GM18505 (cell line): Measurements from ENCODE around the gene TMEM98.
"Not testable (repeated sequence)": the region's sequence is repeated elsewhere in the genome, so short reads cannot be mapped to it uniquely, and the experiment has no call there.

Experiments
- ATAC-seq: cut with Tn5 transposase; IDR thresholded peaks from one replicate; pipeline ENCODE4 v1.9.1; 2021; ENCODE audit not compliant: unreplicated experiment
- POLR2A ChIP-seq: IDR thresholded peaks from 4 replicates; pipeline ENCODE4 v1.6.1; 2011; ENCODE audit warnings: borderline replicate concordance; ENCODE audit not compliant: insufficient read depth, insufficient read length; ENCODE audit errors: extremely low read depth

Gene TMEM98, protein sequence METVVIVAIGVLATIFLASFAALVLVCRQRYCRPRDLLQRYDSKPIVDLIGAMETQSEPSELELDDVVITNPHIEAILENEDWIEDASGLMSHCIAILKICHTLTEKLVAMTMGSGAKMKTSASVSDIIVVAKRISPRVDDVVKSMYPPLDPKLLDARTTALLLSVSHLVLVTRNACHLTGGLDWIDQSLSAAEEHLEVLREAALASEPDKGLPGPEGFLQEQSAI

DNA sequence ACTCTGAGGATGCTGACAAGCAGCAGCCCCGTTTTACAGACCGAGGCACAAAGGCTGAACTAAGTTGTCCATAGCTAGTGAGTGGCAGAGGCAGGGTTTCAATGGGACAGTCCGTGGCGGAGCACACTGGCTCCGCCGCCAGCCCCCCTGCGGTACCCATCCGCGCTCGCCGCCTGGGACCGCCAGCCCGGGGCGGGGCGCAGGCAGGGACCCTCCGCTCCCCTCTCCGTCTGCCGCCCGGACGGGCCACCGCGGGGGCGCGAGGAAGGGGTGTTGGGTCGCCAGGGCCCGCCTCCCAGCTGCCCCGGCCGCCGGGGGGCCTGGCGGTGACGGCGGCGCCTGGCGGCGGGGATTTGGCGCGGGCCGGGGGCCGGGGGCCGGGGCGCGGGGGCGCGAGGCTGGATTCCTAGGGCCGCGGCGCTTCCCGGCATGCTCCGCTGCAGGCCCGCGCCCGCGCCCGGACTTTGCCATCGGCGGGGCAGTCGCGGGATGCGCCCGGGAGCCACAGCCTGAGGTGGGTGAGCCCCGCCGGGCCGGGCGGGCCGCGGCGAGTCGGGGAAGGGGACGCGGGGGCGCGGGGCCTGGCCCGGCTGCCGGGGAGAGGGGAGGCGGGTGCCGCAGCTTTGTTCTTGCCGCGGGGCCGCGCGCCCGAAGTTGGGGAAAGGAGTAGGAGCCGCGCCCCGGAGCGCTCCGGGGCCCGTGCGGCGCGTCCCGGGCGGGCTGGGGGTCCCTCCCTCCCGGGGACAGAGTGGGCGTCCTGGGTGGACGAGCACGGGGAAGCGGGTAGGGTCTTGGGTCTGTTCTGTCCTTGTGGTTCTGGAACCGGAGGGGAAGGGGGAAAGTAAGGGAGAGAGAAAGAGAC, at the start of gene TMEM98:
Gene TMEM98, plus strand, starts transcription at position 430 of the 862 bp plus-strand sequence. CDS start 3,376 bp downstream, outside the sequence.
- no peak for ATAC-seq
- no peak for TF ChIP-seq POLR2A

DNA sequence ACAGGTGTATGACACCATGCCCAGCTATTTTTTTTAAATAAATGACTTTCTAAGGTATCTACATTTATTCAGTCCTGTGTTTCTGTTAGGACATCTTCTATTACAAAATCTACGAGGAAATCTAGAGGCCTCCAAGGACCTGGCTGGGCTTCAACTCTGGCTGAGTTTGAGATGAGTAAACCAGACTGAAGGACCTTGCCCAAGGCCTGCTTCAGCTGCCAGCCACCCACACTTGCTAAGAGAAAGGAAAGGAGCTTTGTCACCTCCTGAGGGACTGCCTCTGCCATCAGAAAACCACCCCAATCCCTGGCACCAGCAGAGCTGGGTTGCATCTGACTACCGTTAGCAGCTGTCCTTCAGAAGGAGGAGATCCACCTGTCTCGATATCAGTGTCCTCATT, 49.7 kb upstream of the TMEM98 start:
- no peak for ATAC-seq
- no peak for TF ChIP-seq POLR2A

DNA sequence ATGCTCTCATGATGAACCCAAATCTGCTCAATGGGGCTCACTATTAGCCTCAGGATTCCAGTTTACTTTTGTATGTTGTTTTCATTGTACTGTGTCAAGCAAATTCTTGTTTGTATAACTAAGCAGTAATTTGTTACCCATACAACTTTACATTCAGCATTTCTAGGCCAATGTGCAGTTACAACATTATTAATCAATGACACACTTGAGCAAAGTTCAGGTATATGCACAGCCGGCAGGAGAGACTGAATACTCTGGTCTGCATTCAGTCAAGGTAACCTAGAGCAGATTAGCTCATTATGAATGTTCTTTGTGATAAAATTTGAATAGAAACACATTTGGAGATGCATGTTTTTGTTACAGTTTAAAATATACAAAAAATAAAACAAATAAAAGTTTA, 48.8 kb upstream of the TMEM98 start:
- ATAC-seq: no peak
- no peak for TF ChIP-seq POLR2A

DNA sequence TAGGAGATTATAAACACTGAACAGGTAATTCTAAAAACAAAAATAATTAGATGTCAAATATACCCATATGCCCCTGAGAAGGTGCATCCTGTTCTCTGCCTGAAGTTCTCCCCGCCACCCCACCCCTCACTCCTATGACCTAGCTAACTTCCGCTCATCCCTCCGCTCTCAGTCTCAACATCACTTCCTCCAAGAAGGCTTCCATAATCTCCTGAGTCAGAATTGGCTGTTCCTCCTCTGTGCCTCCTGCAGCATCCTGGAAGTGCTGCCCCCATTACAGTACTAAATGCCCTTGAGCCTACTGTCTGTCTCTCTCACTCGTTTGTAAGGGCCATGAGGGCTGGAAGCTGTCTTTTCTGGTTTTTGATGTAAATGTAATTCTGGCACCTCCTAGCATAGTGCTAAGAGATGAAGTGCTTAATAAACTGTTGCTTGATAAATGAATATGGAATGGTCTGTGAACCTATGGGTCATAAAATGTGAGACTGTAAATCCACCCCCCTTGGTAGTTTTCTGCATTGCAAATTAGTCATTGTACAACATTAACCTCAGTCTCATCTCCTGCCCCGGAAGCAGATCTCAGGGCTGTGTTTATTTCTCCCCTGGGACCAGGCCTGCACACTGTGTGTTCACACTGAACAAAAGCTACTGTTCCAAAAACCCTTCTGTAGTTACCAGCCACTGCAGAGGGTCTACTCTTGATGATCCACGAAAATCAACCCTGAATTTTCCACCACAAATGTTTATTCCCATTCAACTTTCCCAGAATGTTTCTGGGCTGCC, 47.1 kb upstream of the TMEM98 start:
- no peak for TF ChIP-seq POLR2A
- no peak for ATAC-seq

DNA sequence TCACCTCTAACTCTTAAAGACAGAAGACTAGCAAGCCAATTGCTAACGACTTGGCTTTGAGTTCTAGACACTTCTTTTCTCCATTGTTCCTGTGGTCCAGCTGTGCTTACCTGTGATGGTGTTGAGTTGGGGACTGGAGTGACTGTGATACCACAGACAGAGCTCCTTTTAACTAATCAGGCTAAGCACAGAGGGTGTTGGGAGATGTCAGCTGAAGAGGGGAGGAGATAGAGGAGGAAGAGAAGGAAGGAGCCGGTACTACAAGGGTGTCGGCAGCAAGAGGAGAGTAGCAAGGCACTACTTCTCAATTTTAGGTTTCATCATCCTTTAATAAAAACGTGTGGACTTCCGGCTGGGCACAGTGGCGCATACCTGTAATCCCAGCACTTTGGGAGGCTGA, 45.9 kb upstream of the TMEM98 start:
- no peak for TF ChIP-seq POLR2A
- no peak for ATAC-seq

DNA sequence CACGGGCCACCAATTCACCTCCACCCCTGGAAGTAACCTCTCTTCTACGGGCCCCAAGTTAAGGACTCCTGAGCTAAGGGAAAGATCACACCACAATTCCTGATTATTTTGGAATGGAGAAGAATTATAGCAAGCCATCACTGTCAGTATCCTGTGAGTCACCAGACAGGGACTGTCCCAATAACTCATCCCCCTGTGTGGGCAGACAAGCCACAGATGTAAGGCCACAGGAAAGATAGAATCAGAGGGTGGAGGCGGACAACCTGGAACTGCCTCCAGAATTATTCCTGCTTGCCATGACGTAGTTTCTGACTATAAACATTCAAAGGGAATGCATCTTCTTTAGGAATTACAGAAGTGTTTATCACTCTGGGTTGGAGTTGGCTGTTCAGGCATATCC, 45.2 kb upstream of the TMEM98 start:
- no peak for ATAC-seq
- no peak for TF ChIP-seq POLR2A

DNA sequence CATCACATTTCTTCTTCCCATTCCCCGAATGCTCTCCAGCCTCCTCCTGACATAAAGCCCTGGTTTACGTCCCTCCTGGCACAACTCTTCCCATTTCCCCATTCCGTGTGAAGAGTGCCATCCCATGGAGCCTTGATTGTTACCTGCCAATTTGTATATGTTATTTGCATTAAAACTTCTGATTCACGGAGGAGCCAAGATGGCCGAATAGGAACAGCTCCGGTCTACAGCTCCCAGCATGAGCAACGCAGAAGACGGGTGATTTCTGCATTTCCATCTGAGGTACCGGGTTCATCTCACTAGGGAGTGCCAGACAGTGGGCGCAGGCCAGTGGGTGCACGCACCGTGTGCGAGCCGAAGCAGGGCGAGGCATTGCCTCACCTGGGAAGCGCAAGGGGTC, 41.0 kb upstream of the TMEM98 start:
- not testable (repeated sequence) for ATAC-seq

DNA sequence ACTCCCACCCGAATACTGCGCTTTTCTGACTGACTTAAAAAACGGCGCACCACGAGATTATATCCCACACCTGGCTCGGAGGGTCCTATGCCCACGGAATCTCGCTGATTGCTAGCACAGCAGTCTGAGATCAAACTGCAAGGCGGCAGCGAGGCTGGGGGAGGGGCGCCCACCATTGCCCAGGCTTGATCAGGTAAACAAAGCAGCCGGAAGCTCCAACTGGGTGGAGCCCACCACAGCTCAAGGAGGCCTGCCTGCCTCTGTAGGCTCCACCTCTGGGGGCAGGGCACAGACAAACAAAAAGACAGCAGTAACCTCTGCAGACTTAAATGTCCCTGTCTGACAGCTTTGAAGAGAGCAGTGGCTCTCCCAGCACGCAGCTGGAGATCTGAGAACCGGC, 40.5 kb upstream of the TMEM98 start:
- ATAC-seq: not testable (repeated sequence)

DNA sequence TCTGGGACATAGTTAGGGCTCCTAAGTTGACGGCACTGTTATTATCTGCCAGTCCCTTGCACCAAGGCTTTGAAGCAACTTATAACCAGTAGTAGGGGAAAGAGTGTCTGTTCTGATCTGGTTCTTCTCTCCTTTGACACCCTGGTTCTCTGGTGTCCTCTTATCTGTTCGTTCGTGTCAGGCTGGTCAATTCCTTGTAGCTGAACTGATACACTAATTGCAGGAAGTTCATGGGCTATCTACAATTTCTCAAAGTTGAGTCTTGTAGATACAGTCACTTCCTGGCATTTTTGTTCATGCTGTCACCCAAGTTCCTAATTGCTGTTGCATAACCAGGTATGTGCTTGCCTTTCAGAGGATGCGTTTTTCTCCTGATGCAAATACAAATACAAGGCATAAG, 33.7 kb upstream of the TMEM98 start:
- TF ChIP-seq POLR2A: no peak
- ATAC-seq: no peak

DNA sequence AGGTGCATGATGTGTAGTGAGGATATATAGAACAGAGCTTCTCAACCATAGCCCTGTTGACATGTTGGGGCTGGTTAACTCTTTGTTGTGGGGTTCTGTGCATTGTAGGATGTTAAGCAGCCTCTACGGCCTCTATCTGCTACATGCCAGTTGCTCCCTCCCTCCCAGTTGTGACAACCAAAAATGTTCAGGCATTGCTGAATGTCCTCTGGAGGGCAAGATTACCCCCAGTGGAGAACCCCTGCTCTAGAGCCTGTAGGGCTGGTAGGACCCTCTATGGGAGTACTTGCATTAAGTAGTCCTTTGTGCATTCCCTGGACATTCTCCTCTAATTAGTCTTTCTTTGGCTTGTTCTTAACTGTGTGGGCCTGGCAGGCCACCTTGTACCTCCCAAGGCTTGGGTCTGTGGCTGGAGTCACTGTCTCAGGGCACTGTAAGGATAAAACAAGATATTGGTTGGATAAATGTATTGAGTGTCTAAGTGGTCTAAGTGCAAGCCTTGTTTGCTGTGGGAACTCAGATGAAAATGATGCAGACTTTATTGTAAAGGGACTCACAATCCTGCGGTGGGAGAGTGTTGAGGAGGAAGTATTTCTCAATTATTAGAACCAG, 31.2 kb upstream of the TMEM98 start:
- ATAC-seq: no peak
- TF ChIP-seq POLR2A: no peak

DNA sequence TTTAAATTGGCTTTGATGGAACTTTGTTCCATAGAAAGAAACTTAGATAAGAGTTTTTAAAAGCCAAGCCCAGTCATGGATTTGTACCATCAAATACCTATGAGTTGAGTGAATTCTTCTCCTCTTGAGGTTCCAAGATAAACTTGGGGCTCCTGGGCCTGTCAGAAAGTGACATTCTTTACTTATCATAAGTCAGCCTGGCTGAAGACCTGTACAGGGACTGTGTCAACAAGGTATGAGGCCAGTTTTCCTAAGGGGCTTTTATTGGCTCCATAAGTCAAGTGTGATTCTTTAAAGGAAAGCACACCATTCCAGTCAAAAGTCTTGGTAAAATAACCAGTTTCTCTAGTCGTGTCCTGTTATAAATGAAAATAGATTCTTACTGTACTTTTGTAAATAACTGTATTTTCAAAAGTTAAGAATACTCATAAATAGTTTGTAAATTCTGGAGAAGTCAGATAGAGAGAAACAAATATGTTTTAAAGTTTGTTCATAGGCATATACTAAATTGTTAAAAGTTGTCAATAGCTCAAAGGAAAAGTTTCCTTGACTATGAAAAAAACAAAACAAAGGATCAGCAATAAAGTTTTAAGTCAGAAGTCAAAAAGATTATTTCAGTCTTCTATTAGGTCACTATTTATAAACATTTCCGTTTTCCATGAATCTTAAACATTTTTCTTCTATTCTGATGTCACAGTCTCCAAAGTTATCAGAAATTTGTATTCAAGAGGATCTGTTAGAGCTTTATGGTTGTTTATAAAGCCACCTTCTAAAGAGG, 28.5 kb upstream of the TMEM98 start:
- no peak for ATAC-seq
- TF ChIP-seq POLR2A: no peak

DNA sequence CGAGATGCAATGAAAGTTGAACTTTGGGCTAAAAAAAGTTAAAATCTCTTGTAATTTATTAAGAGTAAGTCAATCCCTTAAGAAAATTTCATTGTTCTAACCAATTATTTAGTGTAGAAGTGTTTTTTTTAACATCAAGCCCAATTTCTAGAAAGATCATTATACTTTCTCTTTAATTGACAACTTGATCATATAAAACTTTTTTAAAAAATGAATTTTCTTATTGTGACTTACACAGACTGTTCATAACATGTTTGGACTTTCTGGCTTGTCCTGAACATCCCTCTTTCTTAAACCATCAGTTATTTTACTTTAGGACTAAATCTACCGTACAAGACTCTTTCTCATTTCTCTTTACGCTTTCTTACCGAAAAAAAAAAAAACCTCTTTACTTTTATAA, 26.2 kb upstream of the TMEM98 start:
- no peak for ATAC-seq
- no peak for TF ChIP-seq POLR2A
